ENCODE results near the gene MEF2A.
A peak's percentile ranks its signal among the peaks of the same experiment; 100 is the strongest.

The MEF2A gene

DNA sequence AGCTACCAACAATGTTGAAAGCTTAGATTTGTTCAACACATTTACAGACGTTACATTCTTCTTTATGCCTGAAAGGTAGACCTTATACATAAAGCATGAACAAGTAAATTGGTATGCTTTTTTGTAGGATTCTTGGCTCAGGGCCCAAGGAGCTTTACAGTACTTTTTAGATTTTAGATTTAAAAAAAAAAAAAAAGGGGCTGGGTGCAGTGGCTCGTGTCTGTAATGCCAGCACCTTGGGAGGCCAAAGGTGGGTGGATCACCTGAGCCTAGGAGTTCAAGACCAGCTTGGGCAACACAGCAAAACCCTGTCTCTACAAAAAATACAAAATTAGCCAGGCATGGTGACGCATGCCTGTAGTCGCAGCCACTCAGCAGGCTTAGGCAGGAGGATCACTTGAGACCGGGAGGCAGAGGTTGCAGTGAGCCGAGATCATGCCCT, 39.7 kb downstream of the MEF2A start:
- DNase-seq, result no peak

DNA sequence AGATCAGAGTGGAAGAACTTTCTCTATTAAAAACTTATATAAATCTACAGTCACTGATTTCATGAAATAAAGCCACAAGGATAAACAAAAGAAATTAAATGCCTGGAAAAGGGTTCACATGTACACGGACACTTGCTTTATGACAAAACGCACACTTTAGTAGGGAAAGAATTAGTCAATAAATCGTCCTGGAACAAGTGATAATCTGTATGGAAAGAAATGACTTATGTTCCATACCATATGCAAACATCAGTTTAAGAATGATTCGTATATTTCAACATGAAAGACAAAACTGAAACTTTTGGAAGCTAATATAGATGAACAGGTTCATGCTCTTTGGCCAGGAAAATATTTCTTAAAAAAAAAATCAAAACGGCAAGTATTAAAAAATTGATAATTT, 40.2 kb downstream of the MEF2A start:
- no peak for DNase-seq

DNA sequence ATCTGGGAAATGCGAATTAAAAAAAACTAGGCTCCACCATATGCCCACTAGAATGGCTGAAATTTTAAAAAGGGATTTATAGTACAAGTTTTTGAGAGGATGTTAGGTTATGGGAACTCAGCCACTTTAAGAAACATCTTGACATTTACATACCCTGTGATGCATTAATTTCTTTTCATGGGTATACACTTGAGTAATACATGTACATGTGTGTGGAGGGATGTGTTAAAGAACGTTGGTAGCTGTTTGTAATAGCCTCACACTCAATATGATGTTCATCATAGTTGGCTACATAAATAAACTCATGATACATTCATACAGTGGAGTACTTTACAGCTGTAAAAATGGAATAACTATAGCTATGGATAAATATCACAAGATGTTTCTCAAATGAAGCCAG, 40.9 kb downstream of the MEF2A start:
- no peak for DNase-seq

DNA sequence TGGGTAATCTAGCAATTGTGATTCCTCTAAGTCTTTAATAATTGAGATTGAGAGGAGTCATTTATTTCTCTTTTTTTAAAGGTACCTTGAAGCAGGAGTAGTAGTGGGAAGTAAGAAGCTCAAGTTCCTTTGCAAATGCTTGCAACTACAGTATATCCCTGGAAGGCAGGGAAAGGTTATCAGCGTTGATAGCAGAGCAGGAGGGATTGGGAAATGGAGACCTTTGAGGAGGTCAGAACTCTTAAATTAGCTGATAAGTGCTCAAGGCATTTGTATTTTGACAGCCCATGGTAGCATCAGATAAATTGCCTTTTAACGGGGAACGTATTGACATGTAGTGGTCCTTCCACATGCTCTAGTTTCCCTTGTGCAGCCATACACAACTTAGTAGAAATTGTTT, 47.7 kb downstream of the MEF2A start:
- DNase-seq, result no peak

DNA sequence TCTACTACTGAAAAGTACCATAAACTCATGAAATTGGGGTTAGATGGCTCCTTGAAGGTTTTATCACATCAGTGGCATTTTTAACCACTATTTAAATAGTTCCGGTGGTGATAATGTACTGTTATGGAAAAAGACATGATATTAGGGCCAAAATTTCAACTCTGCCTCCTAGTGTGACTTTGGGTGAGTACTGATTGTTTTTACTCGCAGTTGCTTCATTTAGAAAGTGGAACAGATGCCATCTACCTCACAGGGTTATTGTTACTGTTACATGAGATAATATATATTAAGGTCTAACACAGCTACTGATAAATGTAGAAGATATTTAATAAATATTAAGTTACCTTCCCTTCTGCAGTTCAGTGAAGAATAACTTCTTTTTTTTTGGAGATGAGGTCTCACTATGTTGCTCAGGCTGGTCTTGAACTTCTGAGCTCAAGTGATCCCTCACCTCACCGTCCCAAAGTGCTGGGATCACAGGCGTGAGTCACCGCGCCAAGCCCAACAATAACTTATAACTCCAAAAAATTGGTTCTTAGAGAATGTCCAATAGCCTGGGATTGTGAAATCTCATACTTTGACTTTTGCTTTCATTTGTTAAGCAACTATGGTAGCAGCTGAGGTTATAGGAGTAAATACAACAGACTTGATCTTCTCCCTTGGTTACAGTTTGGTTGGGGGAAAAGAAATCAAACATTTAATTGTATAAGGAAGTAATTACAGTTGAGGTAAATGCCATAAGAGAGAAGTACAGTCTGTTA, 48.3 kb downstream of the MEF2A start:
- DNase-seq, result no peak

- DNase-seq, result no peak
Observed at GRCh38 chr15:99614749-99615288, 49.0 kb downstream of the MEF2A start.

DNA sequence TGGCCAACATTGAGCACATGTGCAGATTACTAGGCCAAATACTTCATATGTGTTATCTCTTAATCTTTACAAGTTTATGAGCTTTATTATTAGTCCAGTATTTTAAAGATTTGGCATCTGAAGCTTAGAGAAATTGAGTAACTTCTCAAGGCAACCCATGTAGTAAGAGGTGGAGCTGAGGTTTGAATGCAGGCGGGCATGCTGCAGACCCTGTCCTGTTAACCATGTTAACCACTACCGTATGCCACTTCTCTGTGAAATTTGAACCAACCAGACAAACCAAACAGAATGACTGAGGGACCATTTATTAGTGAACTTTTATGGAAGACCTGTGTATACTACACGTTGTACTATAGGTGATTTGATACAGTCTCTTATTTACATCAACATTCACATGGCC, 49.7 kb downstream of the MEF2A start:
- no peak for DNase-seq

DNA sequence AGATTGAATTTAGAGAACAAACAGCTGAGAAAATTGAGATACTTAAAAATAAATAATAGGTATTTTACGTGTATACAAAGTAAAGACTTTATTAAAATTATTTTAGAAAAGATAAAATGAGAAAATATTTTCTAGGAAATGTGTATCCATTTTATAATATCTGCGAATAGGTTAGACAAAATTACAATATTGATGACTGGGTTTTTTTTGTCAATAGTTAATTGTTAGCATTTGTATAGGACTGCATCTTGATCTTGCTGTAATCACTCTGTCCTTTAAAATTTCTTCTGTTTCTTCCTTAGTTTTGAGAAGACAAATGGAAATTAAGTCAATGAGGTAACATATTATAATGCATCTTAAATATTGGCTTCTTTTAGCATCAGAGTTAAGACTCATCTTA, 50.3 kb downstream of the MEF2A start:
- no peak for DNase-seq

GRCh38 chr15:99616773-99617342, 51.1 kb downstream of the MEF2A start:
- no peak for DNase-seq

DNA sequence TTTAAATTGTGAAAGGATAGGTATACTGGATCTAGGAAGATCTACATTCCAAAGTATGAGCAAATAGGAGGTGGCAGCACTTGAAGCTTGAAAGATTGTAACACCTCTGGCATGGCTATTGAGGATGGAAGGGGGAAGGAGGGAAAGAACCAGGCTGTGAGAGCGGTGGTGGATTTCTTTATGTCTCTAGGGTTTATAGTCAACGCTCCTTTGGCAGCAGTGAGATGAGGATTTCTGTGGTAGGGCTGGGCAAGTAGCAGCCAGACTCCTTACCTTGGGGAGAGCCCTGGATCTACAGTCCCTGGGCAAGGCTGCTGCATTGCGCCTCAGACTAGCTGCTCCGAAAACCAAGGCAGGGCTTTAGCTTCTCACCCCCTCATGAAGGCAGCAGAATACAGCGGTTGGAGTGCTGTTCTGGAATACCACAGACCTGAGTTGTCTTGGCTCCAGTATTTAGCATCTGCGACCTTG, 53.2 kb downstream of the MEF2A start:
- no peak for DNase-seq

DNA sequence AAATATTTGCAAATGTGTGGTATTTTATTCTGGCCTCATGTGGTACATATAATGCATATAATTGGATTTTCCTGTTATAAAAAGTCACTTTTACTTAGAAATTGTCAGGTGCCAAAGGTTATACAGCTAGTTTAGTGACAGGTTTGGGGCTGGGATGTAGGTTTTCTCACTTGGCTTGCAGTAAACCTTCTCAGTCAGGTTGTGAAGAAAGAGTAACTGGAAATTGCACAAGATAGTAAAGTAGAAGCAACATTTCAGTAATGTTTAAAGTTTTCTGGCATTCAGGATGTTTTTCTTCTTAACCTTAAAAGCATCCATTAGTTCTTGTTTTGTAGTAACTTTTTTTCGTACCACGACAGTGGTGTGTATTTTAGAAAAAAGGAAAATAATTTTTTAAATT, 53.9 kb downstream of the MEF2A start:
- no peak for DNase-seq

DNA sequence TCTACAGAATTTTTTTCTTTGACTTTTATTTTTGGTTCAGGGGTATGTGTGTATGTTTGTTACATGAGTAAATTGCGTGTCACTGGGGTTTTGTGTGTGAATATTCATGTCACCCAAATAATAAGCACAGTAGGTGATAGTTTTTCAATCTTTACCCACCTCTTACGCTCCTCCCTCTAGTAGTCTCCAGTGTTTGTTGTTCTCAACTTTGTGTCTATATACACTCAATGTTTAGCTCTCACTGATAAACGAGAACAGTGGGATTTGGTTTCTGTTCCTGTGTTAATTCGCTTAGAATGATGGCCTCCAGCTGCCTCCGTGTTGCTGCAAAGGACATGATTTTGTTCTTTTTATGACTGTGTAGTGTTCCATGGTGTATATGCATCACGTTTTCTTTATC, 54.4 kb downstream of the MEF2A start:
- DNase-seq, result no peak

DNA sequence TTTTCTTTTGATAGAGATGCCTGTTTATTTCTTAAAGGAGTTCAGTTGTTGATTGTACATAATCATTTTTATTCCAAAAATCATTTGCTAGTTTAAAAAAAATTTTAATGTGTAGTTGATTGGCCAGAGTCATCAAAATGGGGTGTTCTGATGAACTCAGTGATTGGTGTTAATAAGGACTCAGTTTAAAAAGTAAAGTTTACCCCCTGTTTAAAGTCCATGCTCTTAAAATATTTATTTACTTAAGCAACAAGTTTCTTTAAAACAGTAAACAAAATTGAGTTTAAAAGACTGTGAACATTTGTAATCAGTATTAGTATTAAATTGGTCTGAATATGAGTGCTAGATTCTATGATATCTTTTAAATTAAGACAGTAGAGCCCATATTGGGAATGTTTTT, 56.0 kb downstream of the MEF2A start:
- DNase-seq, result no peak

DNA sequence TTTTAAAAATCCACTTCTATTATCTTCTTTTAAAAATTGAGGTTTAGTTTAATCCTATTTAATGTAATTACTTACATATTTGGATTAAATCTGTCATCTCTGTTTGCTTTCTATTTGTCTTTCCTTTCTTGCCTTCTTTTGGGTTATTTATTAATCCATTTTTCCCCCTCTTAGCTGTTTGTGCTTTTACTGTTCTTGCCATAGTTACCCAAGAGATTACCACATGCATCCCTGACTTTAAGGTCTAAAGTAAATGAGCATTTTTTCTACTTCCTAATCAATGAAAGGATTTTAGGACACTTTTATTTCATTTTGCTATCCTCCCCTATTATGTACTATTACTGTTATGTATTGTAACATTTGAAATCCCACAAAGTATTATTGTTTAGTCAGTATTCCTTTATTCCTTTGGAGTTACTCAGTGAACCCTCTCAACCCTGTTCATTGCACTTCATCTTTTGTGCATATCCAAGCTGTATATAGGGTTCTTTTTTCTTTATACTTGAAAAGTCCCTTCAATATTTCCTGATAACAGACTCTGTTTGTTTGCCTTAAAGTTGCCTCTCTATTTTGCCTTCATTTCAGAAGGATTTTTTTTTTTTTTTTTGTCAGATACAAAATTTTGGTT, 62.7 kb downstream of the MEF2A start:
- DNase-seq, result no peak

GRCh38 chr15:99630607-99631131, 64.9 kb downstream of the MEF2A start:
- no peak for DNase-seq

DNA sequence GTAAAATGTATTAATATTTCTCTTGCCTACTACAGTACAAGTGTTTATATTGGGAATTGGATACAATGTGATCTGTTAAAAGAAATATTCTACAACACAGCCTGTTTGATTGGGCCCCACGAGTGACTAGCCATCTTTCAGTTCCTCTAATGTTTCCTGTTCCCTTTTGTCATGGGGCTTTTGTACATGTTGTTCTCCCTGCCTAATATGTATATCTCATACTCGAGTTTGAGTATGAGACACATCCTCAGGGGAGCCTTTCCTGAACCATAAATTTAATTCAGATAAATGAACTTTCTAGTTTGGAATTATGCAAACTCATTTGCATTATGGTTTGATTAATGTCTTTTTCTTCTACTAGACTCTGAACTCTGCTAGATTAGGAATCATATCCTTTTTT, 65.5 kb downstream of the MEF2A start:
- peak in 1 of 58 donors; percentile 41 for DNase-seq

DNA sequence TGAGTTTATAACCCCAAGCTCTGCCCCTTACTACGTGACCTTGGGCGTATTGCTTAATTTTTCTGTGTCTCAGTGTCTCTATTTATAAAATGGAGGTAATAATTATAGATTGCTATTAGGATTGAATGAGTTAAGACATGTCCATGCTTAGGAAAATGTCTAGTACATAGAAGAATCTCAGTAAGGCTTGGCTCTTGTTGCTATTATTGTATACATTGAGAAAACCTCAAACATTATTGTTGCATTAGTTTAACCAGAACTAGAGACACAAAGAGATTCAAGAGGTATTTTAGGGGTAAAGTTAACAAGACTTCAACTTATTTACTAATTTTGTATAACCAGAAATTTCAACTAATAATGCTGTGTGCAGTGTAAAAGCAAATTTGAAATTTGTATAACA, 66.7 kb downstream of the MEF2A start:
- DNase-seq, result no peak

GRCh38 chr15:99633655-99634054, 67.9 kb downstream of the MEF2A start:
- DNase-seq, result no peak

- DNase-seq, result no peak
Observed at GRCh38 chr15:99634576-99634975, 68.8 kb downstream of the MEF2A start.

DNA sequence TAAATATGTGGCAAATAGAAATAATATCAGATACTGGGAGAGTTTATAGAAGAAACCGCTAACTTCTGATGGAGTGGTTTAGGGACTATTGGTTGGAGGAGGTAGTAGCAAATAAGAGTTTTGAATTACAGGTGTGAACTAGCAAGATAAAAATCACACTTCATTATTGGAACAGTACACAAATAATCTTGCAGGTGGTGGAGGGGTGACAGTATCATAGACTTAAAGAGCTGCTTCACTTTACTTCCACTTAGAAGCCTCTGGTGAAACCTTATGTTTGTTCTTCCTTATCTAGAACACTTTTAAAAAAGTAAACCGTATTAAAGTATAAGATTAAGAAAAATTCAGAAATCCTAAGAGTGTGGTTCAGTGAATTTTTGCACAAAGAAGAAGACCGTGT, 69.4 kb downstream of the MEF2A start:
- DNase-seq, result no peak

DNA sequence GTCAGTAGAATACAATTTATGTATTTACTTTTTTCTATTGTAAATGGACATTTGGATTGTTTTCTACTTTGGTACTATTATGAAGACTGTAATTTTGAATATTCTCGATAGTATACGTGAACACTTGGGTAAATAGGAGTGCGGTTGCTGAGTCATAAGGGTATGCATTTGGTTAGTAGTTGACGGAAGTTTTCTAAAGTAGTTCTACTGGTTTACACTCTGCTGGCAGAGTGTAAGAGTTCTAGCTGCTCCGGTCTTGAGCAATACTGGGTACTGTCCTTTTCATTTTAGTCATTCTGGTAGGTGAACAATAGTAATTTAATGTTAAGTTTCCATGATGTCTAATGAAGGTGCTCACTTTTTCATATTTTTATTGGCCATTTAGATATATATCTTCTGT, 70.0 kb downstream of the MEF2A start:
- DNase-seq, result no peak

- DNase-seq, result no peak
Observed at GRCh38 chr15:99644913-99645542, 79.2 kb downstream of the MEF2A start.
